Ascending aorta (tissue), 2 donors: ENCODE results near the gene NACC2. TPM values are rescaled to one million over a fixed set of nuclear protein-coding genes. Genes with fewer than 3 reads are reported as not detected.
"Not testable (repeated sequence)": the region's sequence is repeated elsewhere in the genome, so short reads cannot be mapped to it uniquely, and the experiment has no call there.

Source experiments
- DNase-seq, 2 donors: peaks; one replicate each; pipeline ENCODE4 v3.0.0-alpha.2; 2019; ENCODE audit warnings: low spot score in 2 of 2
- H3K27ac ChIP-seq, 2 donors: fragments of 200-600 bp; sonication (generic); one replicate each; pipeline ENCODE4 v1.5.1; 2016 to 2017; ENCODE audit warnings: mild to moderate bottlenecking in 1 of 2
- H3K27me3 ChIP-seq: fragments of 200-600 bp; sonication (generic); one replicate; pipeline ENCODE4 v1.5.1; 2017
- H3K36me3 ChIP-seq, 2 donors: fragments of 200-600 bp; sonication (generic); one replicate each; pipeline ENCODE4 v1.5.1; 2016
- H3K4me1 ChIP-seq, 2 donors: fragments of 200-600 bp; sonication (generic); one replicate each; pipeline ENCODE4 v1.5.1; 2016 to 2017; ENCODE audit warnings: mild to moderate bottlenecking in 1 of 2
- H3K4me3 ChIP-seq, 2 donors: fragments of 200-600 bp; sonication (generic); one replicate each; pipeline ENCODE4 v1.5.1; 2016 to 2017; ENCODE audit warnings: mild to moderate bottlenecking in 1 of 2
- H3K9me3 ChIP-seq, 2 donors: fragments of 200-600 bp; sonication (generic); one replicate each; pipeline ENCODE4 v1.5.1; 2016
- intact Hi-C: fragments of 100-400 bp; cut with DNase I; formaldehyde crosslinking; loops from one replicate; pipeline ENCODE4 v1.15.1; 2023
- total RNA-seq: library from RNA; depleted of rRNA; stranded (reverse); fragments of >200 nt; gene quantifications from one replicate; pipeline ENCODE4 v1.1.0, GENCODE V29; 2016
- TF ChIP-seq, protein P1 (sequence below), 3 experiments: fragments of 200-600 bp in 2 of 3; fragments of 450-650 bp in 1 of 3; sonication (generic) in 2 of 3; IDR thresholded peaks; one replicate each; pipeline ENCODE4 v1.5.1; 2016 to 2019; ENCODE audit warnings: antibody characterized with exemption in 3 of 3, mild to moderate bottlenecking in 1 of 3, moderate library complexity in 1 of 3

NACC2 gene
- total RNA-seq, 1 donor from 2014 or later, result 72.2 TPM

DNA sequence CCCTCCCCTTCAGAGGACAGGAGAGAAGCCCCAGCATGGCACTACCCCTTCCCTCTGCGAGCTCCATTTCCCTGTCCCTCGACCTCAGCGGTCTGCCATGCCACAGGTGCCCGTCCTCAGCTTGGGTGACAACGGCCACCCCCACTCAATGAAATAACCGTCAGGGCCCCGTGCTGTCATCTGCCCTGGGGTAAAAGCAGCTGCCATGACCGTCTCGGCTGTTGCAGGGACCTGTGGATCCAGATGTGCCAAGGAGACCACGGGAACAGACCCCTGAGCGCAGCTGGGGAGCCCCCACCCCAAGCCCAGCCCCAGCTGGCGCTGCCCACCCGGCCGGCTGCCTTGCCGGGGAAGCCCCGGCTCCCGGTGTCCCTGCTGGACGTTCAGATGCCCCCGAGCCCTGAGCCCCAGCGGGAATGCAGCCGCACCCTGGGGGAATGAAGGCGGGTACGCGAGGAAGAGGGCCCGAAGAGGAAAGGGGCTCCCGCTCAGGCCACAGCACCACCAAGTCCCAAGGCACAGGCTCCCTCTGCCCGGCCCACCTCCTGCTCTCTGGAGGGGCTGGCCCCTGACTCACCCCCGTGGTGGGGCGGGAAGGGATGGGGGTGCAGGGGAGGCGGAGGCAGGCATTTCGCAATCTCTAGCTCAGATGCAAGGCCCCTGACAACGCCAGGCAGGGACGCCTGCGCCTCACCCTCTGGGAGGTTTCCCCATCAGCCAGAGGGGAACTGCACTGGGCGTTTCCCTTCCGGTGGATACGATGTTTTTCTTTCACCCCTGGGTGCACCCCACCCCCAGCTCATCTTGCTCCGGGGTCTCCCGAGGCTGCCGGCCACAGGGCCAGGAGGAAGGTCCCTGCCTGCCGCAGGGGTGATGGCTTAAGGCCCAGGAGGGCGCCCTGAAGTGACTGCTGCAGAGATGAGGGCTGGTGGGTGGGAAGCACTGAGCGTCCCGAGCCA lies 49.2 kb downstream of the NACC2 start:
- Histone ChIP-seq H3K9me3 (no peaks in the 10 kb centered on the region), H3K4me3 (no peak overlapping the region), H3K36me3 (peaks cover 50 to 65% of the 10 kb centered on the region in 2 donors), H3K27me3 (no peaks in the 10 kb centered on the region), H3K4me1 (peaks cover 4 to 5% of the 10 kb centered on the region in 2 donors), H3K27ac (no peak overlapping the region)
- TF ChIP-seq, protein P1, sequence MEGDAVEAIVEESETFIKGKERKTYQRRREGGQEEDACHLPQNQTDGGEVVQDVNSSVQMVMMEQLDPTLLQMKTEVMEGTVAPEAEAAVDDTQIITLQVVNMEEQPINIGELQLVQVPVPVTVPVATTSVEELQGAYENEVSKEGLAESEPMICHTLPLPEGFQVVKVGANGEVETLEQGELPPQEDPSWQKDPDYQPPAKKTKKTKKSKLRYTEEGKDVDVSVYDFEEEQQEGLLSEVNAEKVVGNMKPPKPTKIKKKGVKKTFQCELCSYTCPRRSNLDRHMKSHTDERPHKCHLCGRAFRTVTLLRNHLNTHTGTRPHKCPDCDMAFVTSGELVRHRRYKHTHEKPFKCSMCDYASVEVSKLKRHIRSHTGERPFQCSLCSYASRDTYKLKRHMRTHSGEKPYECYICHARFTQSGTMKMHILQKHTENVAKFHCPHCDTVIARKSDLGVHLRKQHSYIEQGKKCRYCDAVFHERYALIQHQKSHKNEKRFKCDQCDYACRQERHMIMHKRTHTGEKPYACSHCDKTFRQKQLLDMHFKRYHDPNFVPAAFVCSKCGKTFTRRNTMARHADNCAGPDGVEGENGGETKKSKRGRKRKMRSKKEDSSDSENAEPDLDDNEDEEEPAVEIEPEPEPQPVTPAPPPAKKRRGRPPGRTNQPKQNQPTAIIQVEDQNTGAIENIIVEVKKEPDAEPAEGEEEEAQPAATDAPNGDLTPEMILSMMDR (IDR thresholded peaks at IDR 0.05), result no peak
- DNase-seq, result no peak
- intact Hi-C loops, result no loop called here

DNA sequence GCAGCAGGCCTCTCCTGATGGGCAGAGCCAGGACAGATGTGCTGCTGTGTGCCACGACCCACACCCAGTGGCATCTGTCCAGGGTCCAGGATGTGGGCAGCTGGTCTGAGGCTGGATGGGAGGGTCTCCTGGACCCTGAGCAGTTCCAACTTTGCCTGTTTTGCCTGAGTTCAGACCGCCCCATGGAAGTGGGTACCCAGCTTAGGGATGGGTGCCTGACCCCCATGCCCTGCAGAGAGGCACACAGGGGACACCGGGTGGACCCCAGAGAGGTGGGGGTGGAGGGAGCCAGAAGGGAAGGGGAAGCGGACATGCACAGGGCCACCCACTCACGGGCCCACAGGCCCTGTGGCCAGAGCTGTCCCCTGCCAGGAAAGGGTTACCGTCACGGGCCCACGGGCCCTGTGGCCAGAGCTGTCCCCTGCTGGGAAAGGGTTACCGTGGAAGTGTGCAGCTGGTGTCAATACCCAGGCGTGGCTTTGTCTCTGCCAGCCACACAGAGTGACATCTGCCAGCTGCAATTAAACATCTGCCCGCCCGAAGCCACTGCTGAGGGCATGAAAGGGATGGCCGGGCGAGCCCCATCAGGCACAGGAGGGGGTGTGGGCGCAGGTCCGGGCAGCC lies 50.0 kb downstream of the NACC2 start:
- intact Hi-C loops, result no loop called here
- no peak overlapping the region for H3K27ac ChIP-seq
- H3K4me1 ChIP-seq, result no peaks in the 10 kb centered on the region
- DNase-seq, result no peak
- H3K4me3 ChIP-seq, result no peak overlapping the region
- TF ChIP-seq, protein P1 (IDR thresholded peaks at IDR 0.05), result no peak
- H3K36me3 ChIP-seq, result peaks cover 50 to 63% of the 10 kb centered on the region in 2 donors
- peaks cover 0 to under 1% of the 10 kb centered on the region in 2 donors for H3K9me3 ChIP-seq
- H3K27me3 ChIP-seq, result no peaks in the 10 kb centered on the region

DNA sequence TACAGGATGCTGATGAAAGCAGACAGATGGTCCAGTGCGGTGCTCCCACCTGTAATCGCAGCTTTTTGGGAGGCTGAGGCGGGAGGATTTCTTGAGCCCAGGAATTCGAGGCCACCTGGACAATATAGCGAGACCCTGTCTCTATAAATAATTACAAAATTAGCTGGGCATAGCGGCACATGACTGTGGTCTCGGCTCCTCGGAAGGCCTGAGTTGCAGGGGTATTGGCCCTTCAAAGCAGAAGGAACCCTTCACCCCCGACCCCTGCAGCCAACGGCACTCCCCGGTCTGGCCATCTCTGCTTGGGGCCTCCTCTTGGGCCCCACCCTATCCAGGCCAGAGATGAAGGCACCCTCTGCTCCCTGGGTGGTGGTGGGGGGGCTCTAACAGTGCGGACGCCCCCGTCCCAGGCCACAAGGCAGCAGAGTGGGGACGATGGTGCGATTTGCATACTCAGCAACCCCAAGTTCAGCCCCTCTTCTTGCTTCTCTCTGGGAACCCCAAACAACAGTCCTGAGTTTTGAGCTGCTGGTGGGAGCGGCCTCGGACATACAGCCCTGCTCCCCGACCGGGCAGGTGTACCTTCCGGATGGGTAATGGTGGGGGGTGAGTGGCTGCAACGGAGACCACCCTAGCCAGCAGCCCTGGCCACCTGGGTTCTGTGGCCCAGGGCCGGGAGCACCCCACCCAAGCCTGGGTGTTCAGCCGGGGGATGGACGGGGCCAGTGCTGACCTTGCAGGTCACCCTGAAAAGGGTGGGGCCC lies 50.7 kb downstream of the NACC2 start:
- DNase-seq, result peak in 1 of 2 donors; percentile 58
- TF ChIP-seq, protein P1 (IDR thresholded peaks at IDR 0.05), result no peak
- Histone ChIP-seq H3K4me1 (no peaks in the 10 kb centered on the region), H3K4me3 (no peak overlapping the region), H3K36me3 (peaks cover 45 to 62% of the 10 kb centered on the region in 2 donors), H3K27ac (no peak overlapping the region), H3K27me3 (no peaks in the 10 kb centered on the region), H3K9me3 (peaks cover 0 to 7% of the 10 kb centered on the region in 2 donors)
- intact Hi-C loops, result no loop called here

DNA sequence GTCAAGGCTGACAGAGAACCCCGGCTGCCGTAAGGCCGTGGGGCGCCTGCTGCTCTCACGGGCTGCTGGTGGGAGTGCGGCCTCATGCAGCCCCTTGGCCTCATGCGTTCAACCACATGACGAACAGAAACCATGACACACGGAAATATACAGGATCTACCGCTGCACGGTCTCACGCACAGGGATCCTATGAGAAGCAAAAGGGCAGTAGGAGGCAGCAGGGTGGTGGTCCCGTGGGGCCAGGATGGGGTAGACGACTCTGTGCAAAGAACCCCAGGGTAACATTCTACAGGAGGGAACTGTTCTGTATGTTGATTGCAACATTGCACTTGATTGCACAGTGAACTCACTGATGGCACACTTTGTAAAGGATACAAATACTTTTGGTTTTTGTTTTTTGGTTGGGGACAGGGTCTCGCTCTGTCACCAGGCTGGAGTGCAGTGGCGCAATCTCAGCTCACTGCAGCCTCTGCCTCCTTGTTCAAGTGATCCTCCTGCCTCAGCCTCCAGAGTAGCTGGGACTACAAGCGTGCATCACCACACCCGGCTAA lies 51.6 kb downstream of the NACC2 start:
- Histone ChIP-seq H3K36me3 (peaks cover 36 to 56% of the 10 kb centered on the region in 2 donors), H3K27ac (no peak overlapping the region), H3K4me3 (no peak overlapping the region), H3K4me1 (no peaks in the 10 kb centered on the region), H3K9me3 (peaks cover 0 to 14% of the 10 kb centered on the region in 2 donors), H3K27me3 (no peaks in the 10 kb centered on the region)
- intact Hi-C loops, result no loop called here
- no peak for DNase-seq
- TF ChIP-seq, protein P1 (IDR thresholded peaks at IDR 0.05), result no peak

DNA sequence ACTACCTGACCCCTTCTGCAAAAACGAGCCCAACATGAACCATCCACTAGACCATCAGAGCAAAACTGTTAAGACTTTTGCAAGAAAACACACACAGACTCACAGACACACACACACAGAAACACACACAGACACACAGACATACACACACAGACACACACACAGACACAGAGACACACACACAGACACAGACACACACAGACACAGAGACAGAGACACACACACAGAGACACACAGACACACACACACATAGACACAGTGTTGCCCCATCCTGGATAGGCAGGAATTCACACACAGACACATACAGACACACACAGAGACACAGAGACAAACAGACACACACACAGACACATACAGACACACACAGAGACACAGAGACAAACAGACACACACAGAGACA lies 52.5 kb downstream of the NACC2 start:
- Histone ChIP-seq H3K4me1 (no peaks in the 10 kb centered on the region), H3K4me3 (no peak overlapping the region), H3K27ac (no peak overlapping the region), H3K36me3 (peaks cover 27 to 46% of the 10 kb centered on the region in 2 donors), H3K27me3 (no peaks in the 10 kb centered on the region), H3K9me3 (peaks cover 0 to 19% of the 10 kb centered on the region in 2 donors)
- DNase-seq, result no peak
- TF ChIP-seq, protein P1 (IDR thresholded peaks at IDR 0.05), result no peak
- intact Hi-C loops, result no loop called here

DNA sequence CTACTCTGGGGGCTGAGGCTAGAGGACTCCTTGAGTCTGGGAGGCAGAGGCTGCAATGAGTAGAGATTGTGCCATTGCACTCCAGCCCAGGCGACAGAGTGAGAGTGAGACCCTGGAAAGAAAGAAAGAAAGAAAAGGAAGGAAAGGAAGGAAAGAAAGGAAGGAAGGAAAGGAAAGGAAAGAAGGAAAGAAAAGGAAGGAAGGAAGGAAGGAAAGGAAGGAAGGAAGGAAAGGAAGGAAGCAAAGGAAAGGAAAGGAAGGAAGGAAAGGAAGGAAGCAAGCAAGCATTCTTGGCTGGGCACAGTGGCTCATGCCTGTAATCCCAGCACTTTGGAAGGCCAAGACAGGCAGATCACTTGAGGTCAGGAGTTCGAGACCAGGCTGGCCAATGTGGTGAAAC lies 54.2 kb downstream of the NACC2 start:
- H3K9me3 ChIP-seq, result peaks cover 10 to 29% of the 10 kb centered on the region in 2 donors
- intact Hi-C loops, DNase-seq, H3K4me1 ChIP-seq, H3K27ac ChIP-seq, H3K4me3 ChIP-seq, H3K27me3 ChIP-seq: not testable (repeated sequence)
- H3K36me3 ChIP-seq, result peaks cover 14 to 35% of the 10 kb centered on the region in 2 donors
